KBM-7 (cell line): ENCODE results near the gene RBBP4.
"Not testable (repeated sequence)": the region's sequence is repeated elsewhere in the genome, so short reads cannot be mapped to it uniquely, and the experiment has no call there.

Experiments used
- DNase-seq: peaks from one replicate; pipeline ENCODE4 v3.0.0-alpha.2; 2015
- in situ Hi-C: fragments of 300-500 bp; cut with MboI; formaldehyde crosslinking; loops from 2 replicates; pipeline ENCODE4 v1.14.3; 2020; ENCODE audit warnings: low sequenced_read_pairs, low pct_unique_long_range_greater_than_20kb, mixed read lengths

The RBBP4 gene

GRCh38 chr1:32684167-32684811 lies 33.3 kb downstream of the RBBP4 start:
- no peak for DNase-seq
- in situ Hi-C loops, result no loop called here

GRCh38 chr1:32685498-32685897 lies 34.5 kb downstream of the RBBP4 start:
- in situ Hi-C loops, result no loop called here
- DNase-seq, result no peak

GRCh38 chr1:32686387-32686786 lies 35.4 kb downstream of the RBBP4 start:
- DNase-seq, result no peak
- in situ Hi-C loops, result no loop called here

- in situ Hi-C loops, result no loop called here
- DNase-seq, result no peak
These were observed 42.6 kb downstream of the RBBP4 start for GRCh38 chr1:32693455-32694174.

GRCh38 chr1:32695098-32695904 lies 44.3 kb downstream of the RBBP4 start:
- DNase-seq, result peak; percentile 68
- in situ Hi-C loops, result no loop called here

- no peak for DNase-seq
- in situ Hi-C loops, result no loop called here
These were observed 45.0 kb downstream of the RBBP4 start for GRCh38 chr1:32696041-32696440.

GRCh38 chr1:32696996-32697395 lies 46.0 kb downstream of the RBBP4 start:
- in situ Hi-C loops, result not testable (repeated sequence)

GRCh38 chr1:32701421-32701911 lies 50.5 kb downstream of the RBBP4 start:
- in situ Hi-C loops, result no loop called here
- no peak for DNase-seq

More at GRCh38 chr1:32696996-32697395, 46.0 kb downstream of the RBBP4 start:
- DNase-seq, result not testable (repeated sequence)

GRCh38 chr1:32701951-32702598 lies 51.1 kb downstream of the RBBP4 start:
- no peak for DNase-seq
- in situ Hi-C loops, result no loop called here

GRCh38 chr1:32702599-32703478 lies 51.8 kb downstream of the RBBP4 start, which contains the start of gene SYNC:
Gene SYNC, minus strand, starts transcription at chr1:32702770. Its CDS starts 110 bp downstream, at chr1:32702660.
- no peak for DNase-seq
- in situ Hi-C loops, result no loop called here

GRCh38 chr1:32703479-32704291 lies 52.7 kb downstream of the RBBP4 start:
- no peak for DNase-seq
- in situ Hi-C loops, result no loop called here

GRCh38 chr1:32705516-32705915 lies 54.5 kb downstream of the RBBP4 start:
- in situ Hi-C loops, result no loop called here
- DNase-seq, result no peak

GRCh38 chr1:32706491-32706890 lies 55.5 kb downstream of the RBBP4 start:
- in situ Hi-C loops, result no loop called here
- no peak for DNase-seq

GRCh38 chr1:32709075-32709474 lies 58.1 kb downstream of the RBBP4 start:
- in situ Hi-C loops, result no loop called here
- no peak for DNase-seq

GRCh38 chr1:32709476-32709875 lies 58.5 kb downstream of the RBBP4 start:
- in situ Hi-C loops, result no loop called here
- no peak for DNase-seq

- DNase-seq, in situ Hi-C loops: not testable (repeated sequence)
These were observed 60.2 kb downstream of the RBBP4 start for GRCh38 chr1:32711221-32711620.

GRCh38 chr1:32713081-32713480 lies 62.1 kb downstream of the RBBP4 start:
- in situ Hi-C loops, result no loop called here
- DNase-seq, result no peak

GRCh38 chr1:32714277-32714676 lies 63.3 kb downstream of the RBBP4 start:
- DNase-seq, result no peak
- in situ Hi-C loops, result no loop called here
